Ramos (cell line): ENCODE measurements around the gene SIDT2.

Experiments used
- in situ Hi-C: fragments of 300-500 bp; cut with MboI; formaldehyde crosslinking; loops from one replicate; pipeline ENCODE4 v1.14.3; 2022; ENCODE audit warnings: low sequenced_read_pairs; ENCODE audit not compliant: unreplicated experiment

The SIDT2 gene

GRCh38 chr11:117171404-117172061 lies 7.0 kb upstream of the SIDT2 start:
- in situ Hi-C loops, result no loop called here

GRCh38 chr11:117172724-117173421 lies 5.7 kb upstream of the SIDT2 start:
- in situ Hi-C loops, result no loop called here

- in situ Hi-C loops, result no loop called here
Observed at GRCh38 chr11:117175104-117175503, 3.4 kb upstream of the SIDT2 start.

- in situ Hi-C loops, result no loop called here
Observed at GRCh38 chr11:117175781-117176180, 2.8 kb upstream of the SIDT2 start.

GRCh38 chr11:117176186-117176585 lies 2.4 kb upstream of the SIDT2 start:
- in situ Hi-C loops, result no loop called here

GRCh38 chr11:117177534-117178209 lies 871 bp upstream of the SIDT2 start:
- in situ Hi-C loops, result no loop called here

GRCh38 chr11:117179048-117179999 lies 781 bp downstream of the SIDT2 start:
- in situ Hi-C loops, result no loop called here

GRCh38 chr11:117180020-117180419 lies 1.5 kb downstream of the SIDT2 start:
- in situ Hi-C loops, result loop anchor here (5.0 kb wide), 1 partner anchor 47 kb away; no protein-coding TSS in a partner anchor

GRCh38 chr11:117180661-117181585 lies 2.4 kb downstream of the SIDT2 start:
- in situ Hi-C loops, result loop anchor here (5.0 kb wide), 1 partner anchor 46 kb away; no protein-coding TSS in a partner anchor

GRCh38 chr11:117181586-117182550 lies 3.3 kb downstream of the SIDT2 start:
- in situ Hi-C loops, result loop anchor here (5.0 kb wide), 1 partner anchor 45 kb away; no protein-coding TSS in a partner anchor

- in situ Hi-C loops, result loop anchor here (5.0 kb wide), 1 partner anchor 45 kb away; no protein-coding TSS in a partner anchor
Observed at GRCh38 chr11:117182551-117182935, 4.0 kb downstream of the SIDT2 start.

GRCh38 chr11:117183178-117183577 lies 4.6 kb downstream of the SIDT2 start:
- in situ Hi-C loops, result loop anchor here (5.0 kb wide), 1 partner anchor 44 kb away; no protein-coding TSS in a partner anchor

- in situ Hi-C loops, result loop anchor here (5.0 kb wide), 1 partner anchor 43 kb away; no protein-coding TSS in a partner anchor
Observed at GRCh38 chr11:117183724-117184349, 5.3 kb downstream of the SIDT2 start.

GRCh38 chr11:117185736-117186430 lies 7.3 kb downstream of the SIDT2 start:
- in situ Hi-C loops, result no loop called here

GRCh38 chr11:117186431-117186761 lies 7.9 kb downstream of the SIDT2 start:
- in situ Hi-C loops, result no loop called here

GRCh38 chr11:117187007-117187406 lies 8.5 kb downstream of the SIDT2 start:
- in situ Hi-C loops, result no loop called here

- in situ Hi-C loops, result no loop called here
Observed at GRCh38 chr11:117187428-117187798, 8.9 kb downstream of the SIDT2 start.
